IMR-90 (cell line): Measurements from ENCODE around the gene ZNF850. TPM values are rescaled to one million over a fixed set of nuclear protein-coding genes. Genes with fewer than 3 reads are reported as not detected.

Source experiments
- ATAC-seq: fragments of 200-7000 bp; cut with Tn5 transposase; 2 replicates; pipeline ENCODE4 v1.9.1; 2020; ENCODE audit warnings: low read depth, mild to moderate bottlenecking, moderate library complexity
- BruUV-seq: library from RNA; stranded (reverse); fragments of 400-500 nt; replicated peaks from 2 replicates; lab custom pipeline; 2021; lab: Mats Ljungman, UMichigan
- CTCF ChIA-PET: fragments of 300-600 bp; formaldehyde crosslinking; extraction: SDS; loops from one replicate; lab custom pipeline; 2021; ENCODE audit warnings: antibody characterized with exemption; lab: Yijun Ruan, JAX
- POLR2A ChIA-PET: fragments of 300-600 bp; sonication (Branson Sonifier 250); formaldehyde crosslinking; loops from one replicate; lab custom pipeline; 2022; ENCODE audit warnings: antibody characterized with exemption; ENCODE audit not compliant: unreplicated experiment; lab: Charles Lee
- DNase-seq: peaks from one replicate; pipeline ENCODE4 v3.0.0; 2013
- H2AFZ ChIP-seq: replicated peaks from 2 replicates; pipeline ENCODE3; 2013; ENCODE audit warnings: low read length, mild to moderate bottlenecking; ENCODE audit not compliant: poor library complexity
- H2AK5ac ChIP-seq: 2 replicates; pipeline ENCODE4 v1.6.1; 2013; ENCODE audit warnings: low read depth, low read length, inconsistent platforms
- H2AK9ac ChIP-seq: replicated peaks from 2 replicates; pipeline ENCODE3; 2013; ENCODE audit warnings: mild to moderate bottlenecking, low read depth, low read length, moderate library complexity; ENCODE audit not compliant: poor library complexity
- H2BK120ac ChIP-seq: 2 replicates; pipeline ENCODE4 v1.6.1; 2013; ENCODE audit warnings: low read depth, low read length, inconsistent platforms
- H2BK15ac ChIP-seq: 3 replicates; pipeline ENCODE4 v1.6.1; 2013; ENCODE audit warnings: low read depth, low read length, inconsistent platforms
- H2BK20ac ChIP-seq: 2 replicates; pipeline ENCODE4 v1.6.1; 2013; ENCODE audit warnings: low read depth, mild to moderate bottlenecking, inconsistent platforms, low read length, moderate library complexity
- H2BK5ac ChIP-seq: 2 replicates; pipeline ENCODE4 v1.6.1; 2013; ENCODE audit warnings: mild to moderate bottlenecking, low read depth, low read length, inconsistent platforms; ENCODE audit not compliant: poor library complexity, severe bottlenecking
- H3K14ac ChIP-seq: replicated peaks from 2 replicates; pipeline ENCODE4 v1.6.1; 2013; ENCODE audit warnings: low read depth, low read length, inconsistent platforms
- H3K18ac ChIP-seq: 2 replicates; pipeline ENCODE4 v1.6.1; 2013; ENCODE audit warnings: low read depth, low read length, control low read depth
- H3K23ac ChIP-seq: 2 replicates; pipeline ENCODE4 v1.6.1; 2013; ENCODE audit warnings: low read depth, low read length, inconsistent platforms
- H3K27ac ChIP-seq: 2 replicates; pipeline ENCODE4 v1.5.1; 2013; ENCODE audit warnings: mild to moderate bottlenecking, control low read depth, low read length; ENCODE audit not compliant: insufficient read depth
- H3K27me3 ChIP-seq: 2 replicates; pipeline ENCODE4 v1.6.1; 2013; ENCODE audit warnings: low read length; ENCODE audit not compliant: control insufficient read depth, insufficient read depth
- H3K36me3 ChIP-seq: 2 replicates; pipeline ENCODE4 v1.6.1; 2013; ENCODE audit warnings: low read length, mixed read lengths; ENCODE audit not compliant: control insufficient read depth, insufficient read depth
- H3K4ac ChIP-seq: 2 replicates; pipeline ENCODE4 v1.6.1; 2013; ENCODE audit warnings: low read depth, low read length, inconsistent platforms
- H3K4me1 ChIP-seq: 2 replicates; pipeline ENCODE4 v1.6.1; 2013; ENCODE audit warnings: low read length, mixed read lengths; ENCODE audit not compliant: control insufficient read depth, insufficient read depth
- H3K4me2 ChIP-seq: 2 replicates; pipeline ENCODE4 v1.6.1; 2013; ENCODE audit warnings: low read depth, mild to moderate bottlenecking, control low read depth, low read length, moderate library complexity
- H3K4me3 ChIP-seq: 2 replicates; pipeline ENCODE4 v1.5.1; 2013; ENCODE audit warnings: low read depth, mild to moderate bottlenecking, control low read depth, low read length, moderate library complexity; ENCODE audit not compliant: insufficient read depth
- H3K56ac ChIP-seq: 2 replicates; pipeline ENCODE4 v1.6.1; 2013; ENCODE audit warnings: low read length, inconsistent platforms; ENCODE audit not compliant: insufficient read depth; ENCODE audit errors: extremely low read depth
- H3K79me1 ChIP-seq, 2 experiments: 2 replicates each; pipeline ENCODE4 v1.6.1; 2013; ENCODE audit warnings: low read length in 2 of 2, inconsistent platforms in 1 of 2, low read depth in 1 of 2
- H3K9ac ChIP-seq: 2 replicates; pipeline ENCODE4 v1.6.1; 2013; ENCODE audit warnings: low read depth, low read length, control low read depth
- H3K9me1 ChIP-seq: 2 replicates; pipeline ENCODE4 v1.6.1; 2013; ENCODE audit warnings: low read length, inconsistent platforms; ENCODE audit not compliant: insufficient read depth
- H3K9me3 ChIP-seq: 2 replicates; pipeline ENCODE4 v1.6.1; 2013; ENCODE audit warnings: low read length; ENCODE audit not compliant: control insufficient read depth, insufficient read depth
- H4K20me1 ChIP-seq: 2 replicates; pipeline ENCODE4 v1.6.1; 2013; ENCODE audit warnings: low read length, inconsistent platforms; ENCODE audit not compliant: insufficient read depth
- H4K5ac ChIP-seq: 2 replicates; pipeline ENCODE4 v1.6.1; 2013; ENCODE audit warnings: mild to moderate bottlenecking, low read depth, low read length, control low read depth
- H4K8ac ChIP-seq, 2 experiments: 2 replicates each; pipeline ENCODE4 v1.6.1; 2013; ENCODE audit warnings: low read depth in 2 of 2, low read length in 2 of 2, control low read depth in 1 of 2, inconsistent platforms in 1 of 2
- H4K91ac ChIP-seq: 2 replicates; pipeline ENCODE4 v1.6.1; 2013; ENCODE audit warnings: low read depth, low read length, inconsistent platforms; ENCODE audit not compliant: insufficient read depth
- MAZ ChIP-seq: IDR thresholded peaks from 2 replicates; pipeline ENCODE4 v1.6.1; 2012; ENCODE audit warnings: low read depth, mild to moderate bottlenecking, low read length, improper control_type of control experiment, moderate library complexity, borderline replicate concordance
- MXI1 ChIP-seq: IDR thresholded peaks from 2 replicates; pipeline ENCODE4 v1.6.1; 2012; ENCODE audit warnings: low read depth, mild to moderate bottlenecking, low read length, moderate library complexity, borderline replicate concordance
- RAD21 ChIP-seq: IDR thresholded peaks from 2 replicates; pipeline ENCODE4 v1.6.1; 2012; ENCODE audit warnings: low read length, improper control_type of control experiment
- WGBS, 2 experiments: methylation state at CpG; one replicate each; pipeline versions ENCODE4 v1.1.5 to v1.1.7; 2013; ENCODE audit warnings: missing lambda C conversion rate in 2 of 2; ENCODE audit not compliant: insufficient read length in 1 of 2; ENCODE audit errors: extremely low coverage in 2 of 2; 5-methylcytosine and 5-hydroxymethylcytosine counted together
- dilution Hi-C: fragments of 300-500 bp; cut with HindIII; formaldehyde crosslinking; loops from one replicate; pipeline ENCODE4 v1.14.3; 2018; ENCODE audit warnings: low sequenced_read_pairs; ENCODE audit not compliant: unreplicated experiment
- in situ Hi-C: fragments of 300-500 bp; cut with MboI; formaldehyde crosslinking; loops from 3 replicates; pipeline ENCODE4 v1.14.3; 2019; ENCODE audit warnings: low sequenced_read_pairs, inconsistent platforms, mixed read lengths
- intact Hi-C: fragments of 100-400 bp; cut with micrococcal nuclease; formaldehyde crosslinking; loops from 2 replicates; pipeline ENCODE4 v1.10.0; 2022
- polyA plus RNA-seq, 3 experiments: library from polyadenylated mRNA; depleted of rRNA; stranded (reverse); fragments of >200 nt; gene quantifications; 2 replicates each; pipeline ENCODE4 v1.2.3, GENCODE V29; 2012; ENCODE audit warnings: low replicate concordance in 1 of 3
- total RNA-seq: library from RNA; depleted of rRNA; stranded (reverse); fragments of >200 nt; gene quantifications from 2 replicates; pipeline ENCODE4 v1.2.3, GENCODE V29; 2012

ZNF850 gene
- total and polyA plus RNA-seq, 2 of the 4 experiments (the other 2 are of a cell fraction) = 1.1 to 7.2 TPM

- H4K91ac ChIP-seq = peak within 1 kb of the TSS; percentile 62; the same call in 1 of the 2 replicates
- no peaks in the 10 kb centered on the region for H3K4me1 ChIP-seq
- 0 out of 2 replicates have a peak within 1 kb of the TSS, but pooled peaks have one; percentile 0 for H3K56ac ChIP-seq
- peak within 1 kb of the TSS; percentile 71; the same call in 1 of the 2 replicates for H2AK5ac ChIP-seq
- ChIA-PET POLR2A (no interaction called here), CTCF (no interaction called here)
- no peaks in the 10 kb centered on the region for H3K9me1 ChIP-seq
- H3K18ac ChIP-seq = no peak within 1 kb of the TSS
- peak within 1 kb of the TSS; percentile 86 to 89; a peak in 3 of 4 replicates for H4K8ac ChIP-seq
- peak within 1 kb of the TSS; percentile 13 for H2AK9ac ChIP-seq
- H3K23ac ChIP-seq = peak within 1 kb of the TSS; percentile 69
- H2AFZ ChIP-seq = peak within 1 kb of the TSS; percentile 95
- dilution Hi-C loops = no loop called here
- H2BK15ac ChIP-seq = no peak within 1 kb of the TSS
- H3K9ac ChIP-seq = peak within 1 kb of the TSS; percentile 93
- ATAC-seq = peak; percentile 95
- H2BK120ac ChIP-seq = no peak within 1 kb of the TSS
- peaks cover 13 to 24% of the 10 kb centered on the region in 2 experiments for H3K79me1 ChIP-seq
- H2BK5ac ChIP-seq = peak within 1 kb of the TSS; percentile 41
- WGBS, 2 experiments = 1% methylated on average over 32 of the region's 69 CpGs; no CpG with 5 or more reads in 1 of the 2 experiments
- DNase-seq = peak; percentile 93
- no peaks in the 10 kb centered on the region for H3K27me3 ChIP-seq
- no TSS peak for BruUV-seq
- TF ChIP-seq RAD21 (no peak), MAZ (peak; percentile 45; the same call in 1 of the 2 replicates), MXI1 (peak; percentile 25; the same call in 1 of the 2 replicates)
- no peaks in the 10 kb centered on the region for H4K20me1 ChIP-seq
- in situ Hi-C loops = no loop called here
- peak within 1 kb of the TSS; percentile 67 for H3K4ac ChIP-seq
- H3K36me3 ChIP-seq = peaks cover 21% of the 10 kb centered on the region
- peak within 1 kb of the TSS; percentile 62 for H4K5ac ChIP-seq
- no peak within 1 kb of the TSS for H2BK20ac ChIP-seq
- H3K9me3 ChIP-seq = peaks cover 10% of the 10 kb centered on the region; the same call in 1 of the 2 replicates
- peak within 1 kb of the TSS; percentile 86 for H3K4me3 ChIP-seq
- H3K4me2 ChIP-seq = peak within 1 kb of the TSS; percentile 92
- intact Hi-C loops = no loop called here
- peak within 1 kb of the TSS; percentile 75 for H3K27ac ChIP-seq
- H3K14ac ChIP-seq = peak within 1 kb of the TSS; percentile 78
Measured at GRCh38 chr19:36687214-36688056, 85.2 kb downstream of the ZNF850 start, which contains the start of gene ZNF567. TSS of gene ZNF567 (plus strand) at chr19:36687612. CDS start at chr19:36694868, 7,256 bp downstream.
